Endothelial cell (in vitro differentiated cells): Measurements from ENCODE around the gene FBXO38. TPM values are rescaled to one million over a fixed set of nuclear protein-coding genes. Genes with fewer than 3 reads are reported as not detected.

Experiments
- DNase-seq: peaks from one replicate; pipeline ENCODE4 v3.0.0; 2021; ENCODE audit warnings: low spot score
- H3K27ac Mint-ChIP-seq: one replicate; pipeline ENCODE4 v1.8.0; 2021; ENCODE audit warnings: mixed read lengths, inconsistent platforms; ENCODE audit not compliant: unreplicated experiment
- H3K27me3 Mint-ChIP-seq: one replicate; pipeline ENCODE4 v1.8.0; 2021; ENCODE audit warnings: mild to moderate bottlenecking, moderate library complexity, mixed read lengths, inconsistent platforms; ENCODE audit not compliant: unreplicated experiment
- H3K36me3 Mint-ChIP-seq: one replicate; pipeline ENCODE4 v1.8.0; 2021; ENCODE audit warnings: mild to moderate bottlenecking, low read depth, mixed read lengths, inconsistent platforms; ENCODE audit not compliant: unreplicated experiment
- H3K4me1 Mint-ChIP-seq: one replicate; pipeline ENCODE4 v1.8.0; 2021; ENCODE audit warnings: mild to moderate bottlenecking, mixed read lengths, inconsistent platforms; ENCODE audit not compliant: unreplicated experiment
- H3K4me3 Mint-ChIP-seq: one replicate; pipeline ENCODE4 v1.8.0; 2021; ENCODE audit warnings: mild to moderate bottlenecking, mixed read lengths, inconsistent platforms; ENCODE audit not compliant: unreplicated experiment
- H3K9me3 Mint-ChIP-seq: one replicate; pipeline ENCODE4 v1.8.0; 2021; ENCODE audit warnings: mixed read lengths, inconsistent platforms; ENCODE audit not compliant: unreplicated experiment
- total RNA-seq: library from RNA; stranded (reverse); fragmentation: NEBNext Ultra II Directional; extraction: Animal tissue kit (Norgen Biotek cat#: 25700); gene quantifications from one replicate; pipeline ENCODE4 v1.2.1, GENCODE V29; 2021; ENCODE audit not compliant: unreplicated experiment
- TF ChIP-seq, protein P1 (sequence below): fragments of 200-600 bp; sonication (generic); IDR thresholded peaks from one replicate; pipeline ENCODE4 v1.5.0; 2021; ENCODE audit warnings: antibody characterized with exemption; ENCODE audit not compliant: unreplicated experiment

The FBXO38 gene
- total RNA-seq, 1 donor from 2014 or later: 50.0 TPM

DNA sequence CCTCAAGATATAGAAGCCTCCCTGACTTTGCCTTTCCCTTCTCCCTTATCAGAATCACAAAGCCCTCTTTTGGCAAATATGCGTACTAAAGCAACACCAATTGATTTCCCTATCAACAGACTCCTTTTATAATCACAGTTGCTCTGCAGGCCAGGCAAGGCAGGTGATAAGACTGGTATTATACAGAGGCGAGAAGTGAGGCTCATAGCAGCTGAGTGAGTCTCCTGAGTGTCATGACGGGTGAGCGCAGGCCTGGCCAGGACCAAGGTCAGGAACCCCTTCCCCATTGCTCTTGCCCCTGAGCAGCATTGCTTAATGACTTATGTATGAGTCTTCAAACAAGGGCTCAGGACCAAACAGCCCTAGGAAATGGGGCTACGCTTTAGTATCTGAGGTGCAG, 70.8 kb downstream of the FBXO38 start:
- Mint-ChIP-seq H3K36me3 (no peaks in the 10 kb centered on the region), H3K27ac (no peak overlapping the region), H3K9me3 (no peaks in the 10 kb centered on the region), H3K4me3 (no peak overlapping the region), H3K4me1 (no peaks in the 10 kb centered on the region), H3K27me3 (peaks cover 2% of the 10 kb centered on the region)
- no peak for DNase-seq
- TF ChIP-seq, protein P1, sequence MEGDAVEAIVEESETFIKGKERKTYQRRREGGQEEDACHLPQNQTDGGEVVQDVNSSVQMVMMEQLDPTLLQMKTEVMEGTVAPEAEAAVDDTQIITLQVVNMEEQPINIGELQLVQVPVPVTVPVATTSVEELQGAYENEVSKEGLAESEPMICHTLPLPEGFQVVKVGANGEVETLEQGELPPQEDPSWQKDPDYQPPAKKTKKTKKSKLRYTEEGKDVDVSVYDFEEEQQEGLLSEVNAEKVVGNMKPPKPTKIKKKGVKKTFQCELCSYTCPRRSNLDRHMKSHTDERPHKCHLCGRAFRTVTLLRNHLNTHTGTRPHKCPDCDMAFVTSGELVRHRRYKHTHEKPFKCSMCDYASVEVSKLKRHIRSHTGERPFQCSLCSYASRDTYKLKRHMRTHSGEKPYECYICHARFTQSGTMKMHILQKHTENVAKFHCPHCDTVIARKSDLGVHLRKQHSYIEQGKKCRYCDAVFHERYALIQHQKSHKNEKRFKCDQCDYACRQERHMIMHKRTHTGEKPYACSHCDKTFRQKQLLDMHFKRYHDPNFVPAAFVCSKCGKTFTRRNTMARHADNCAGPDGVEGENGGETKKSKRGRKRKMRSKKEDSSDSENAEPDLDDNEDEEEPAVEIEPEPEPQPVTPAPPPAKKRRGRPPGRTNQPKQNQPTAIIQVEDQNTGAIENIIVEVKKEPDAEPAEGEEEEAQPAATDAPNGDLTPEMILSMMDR: no peak

DNA sequence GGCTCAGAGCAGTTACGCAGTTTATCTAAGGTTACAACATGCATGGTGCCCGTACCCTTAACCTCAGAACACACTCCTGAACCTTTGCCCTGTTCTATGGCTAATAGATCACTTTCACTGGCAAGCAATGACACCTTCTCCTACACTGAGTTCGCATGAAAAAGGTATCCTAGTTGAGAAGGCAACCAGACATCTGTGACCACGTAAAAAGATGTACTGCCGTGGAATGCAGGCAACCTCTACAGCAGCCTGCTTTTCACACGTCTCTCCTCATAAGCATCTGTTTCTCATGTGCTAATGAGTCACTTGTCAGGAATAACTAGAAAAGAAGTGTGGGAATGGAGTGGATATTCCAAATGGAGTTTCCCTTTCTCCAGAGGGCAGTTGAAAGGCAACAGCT, 71.4 kb downstream of the FBXO38 start:
- H3K4me3 Mint-ChIP-seq: no peak overlapping the region
- no peaks in the 10 kb centered on the region for H3K4me1 Mint-ChIP-seq
- no peak for DNase-seq
- H3K27ac Mint-ChIP-seq: no peak overlapping the region
- peaks cover 2% of the 10 kb centered on the region for H3K27me3 Mint-ChIP-seq
- H3K9me3 Mint-ChIP-seq: no peaks in the 10 kb centered on the region
- TF ChIP-seq, protein P1: no peak
- H3K36me3 Mint-ChIP-seq: no peaks in the 10 kb centered on the region

DNA sequence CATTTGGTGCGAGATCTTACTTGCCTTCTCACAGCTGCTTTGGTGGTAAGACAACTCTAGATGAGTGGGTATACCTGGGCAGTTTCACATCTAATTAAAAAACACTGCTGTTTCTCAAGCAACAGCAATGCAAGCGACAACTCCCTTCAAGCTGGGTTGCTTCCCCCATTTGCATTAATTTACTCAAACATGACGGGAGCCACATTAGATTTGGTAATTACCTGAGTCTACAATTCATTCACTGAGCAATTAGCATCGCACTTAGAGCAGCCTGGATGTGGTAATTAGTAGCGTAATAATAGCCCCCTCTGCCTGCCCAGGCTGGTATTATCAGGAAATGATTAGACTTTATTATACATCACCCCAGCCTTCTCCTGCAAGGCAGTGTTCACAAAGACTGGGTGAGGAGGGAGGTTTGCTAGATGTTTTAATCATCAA, 73.4 kb downstream of the FBXO38 start:
- no peaks in the 10 kb centered on the region for H3K9me3 Mint-ChIP-seq
- no peaks in the 10 kb centered on the region for H3K36me3 Mint-ChIP-seq
- no peaks in the 10 kb centered on the region for H3K4me1 Mint-ChIP-seq
- H3K27ac Mint-ChIP-seq: no peak overlapping the region
- TF ChIP-seq, protein P1: no peak
- no peak overlapping the region for H3K4me3 Mint-ChIP-seq
- H3K27me3 Mint-ChIP-seq: peaks cover 2% of the 10 kb centered on the region
- peak; percentile 12 for DNase-seq

DNA sequence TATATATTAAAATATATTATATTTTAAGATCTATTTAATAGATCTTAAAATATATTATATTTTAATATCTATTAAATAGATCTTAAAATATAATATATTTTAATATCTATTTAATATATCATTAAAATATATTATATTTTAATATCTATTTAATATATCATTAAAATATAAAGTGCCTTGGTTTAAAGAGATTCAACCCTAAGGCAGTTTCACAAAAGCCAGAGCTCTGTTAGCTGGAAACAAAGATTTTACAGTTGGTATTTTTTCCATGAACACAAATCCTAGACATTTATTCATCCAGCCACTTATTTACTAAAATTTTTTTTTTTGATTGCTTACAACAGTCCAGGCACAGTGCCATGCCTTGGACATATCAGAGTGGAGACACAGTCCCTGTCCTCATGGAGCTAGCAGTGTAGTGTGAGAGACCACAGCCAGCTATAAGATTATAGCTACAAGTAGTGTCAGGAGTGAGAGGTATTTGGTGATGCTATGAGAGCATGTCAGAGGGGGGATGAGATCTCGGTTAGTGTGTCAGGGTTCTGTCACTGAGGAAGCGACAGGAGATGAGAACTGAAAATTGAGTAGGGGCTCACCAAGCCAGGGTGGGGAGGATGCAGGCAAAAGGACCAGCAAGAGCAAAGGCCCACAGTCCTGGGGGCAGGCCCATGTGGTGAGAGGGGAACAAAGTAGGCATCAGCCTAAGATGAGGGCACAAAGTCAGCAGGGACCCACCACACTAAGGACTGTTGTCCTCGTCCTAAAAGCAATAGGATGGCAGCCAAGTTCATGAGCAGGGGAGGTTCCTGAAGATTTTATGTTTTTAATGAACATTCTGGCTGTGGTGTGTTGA, 74.5 kb downstream of the FBXO38 start:
- H3K27ac Mint-ChIP-seq: no peak overlapping the region
- peaks cover 2% of the 10 kb centered on the region for H3K27me3 Mint-ChIP-seq

DNA sequence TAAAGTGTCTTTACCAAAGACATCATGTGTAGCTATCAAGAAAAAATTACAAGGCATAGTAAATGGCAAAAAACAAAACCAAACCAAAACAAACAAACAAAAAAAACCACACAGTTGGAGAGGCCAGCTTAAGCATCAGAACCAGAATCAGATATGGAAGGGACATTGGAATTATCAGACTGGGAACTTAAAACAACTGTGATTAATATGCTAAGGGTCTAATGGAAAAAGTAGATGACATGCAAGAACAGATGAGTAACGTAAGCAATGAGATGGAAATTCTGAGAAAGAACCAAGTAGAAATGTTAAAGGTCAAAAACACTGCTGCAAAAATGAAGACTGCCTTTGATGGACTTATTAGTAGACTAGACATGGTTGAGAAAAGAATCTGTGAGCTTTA, 75.9 kb downstream of the FBXO38 start:
- no peak for DNase-seq
- Mint-ChIP-seq H3K27me3 (no peaks in the 10 kb centered on the region), H3K27ac (no peak overlapping the region), H3K4me3 (no peak overlapping the region), H3K36me3 (no peaks in the 10 kb centered on the region), H3K4me1 (no peaks in the 10 kb centered on the region), H3K9me3 (no peaks in the 10 kb centered on the region)
- TF ChIP-seq, protein P1: no peak

More for the DNA sequence above, 74.5 kb downstream of the FBXO38 start:
- Mint-ChIP-seq H3K9me3 (no peaks in the 10 kb centered on the region), H3K4me1 (no peaks in the 10 kb centered on the region), H3K4me3 (no peak overlapping the region), H3K36me3 (no peaks in the 10 kb centered on the region)
- no peak for DNase-seq
- TF ChIP-seq, protein P1: no peak
